Fibroblast of skin of back (primary cell): Measurements from ENCODE around the gene IQGAP3.
"Not testable (repeated sequence)": the region's sequence is repeated elsewhere in the genome, so short reads cannot be mapped to it uniquely, and the experiment has no call there.

ENCODE experiments used
- DNase-seq: peaks from one replicate; pipeline ENCODE4 v3.0.0-alpha.2; 2013

The IQGAP3 gene

DNA sequence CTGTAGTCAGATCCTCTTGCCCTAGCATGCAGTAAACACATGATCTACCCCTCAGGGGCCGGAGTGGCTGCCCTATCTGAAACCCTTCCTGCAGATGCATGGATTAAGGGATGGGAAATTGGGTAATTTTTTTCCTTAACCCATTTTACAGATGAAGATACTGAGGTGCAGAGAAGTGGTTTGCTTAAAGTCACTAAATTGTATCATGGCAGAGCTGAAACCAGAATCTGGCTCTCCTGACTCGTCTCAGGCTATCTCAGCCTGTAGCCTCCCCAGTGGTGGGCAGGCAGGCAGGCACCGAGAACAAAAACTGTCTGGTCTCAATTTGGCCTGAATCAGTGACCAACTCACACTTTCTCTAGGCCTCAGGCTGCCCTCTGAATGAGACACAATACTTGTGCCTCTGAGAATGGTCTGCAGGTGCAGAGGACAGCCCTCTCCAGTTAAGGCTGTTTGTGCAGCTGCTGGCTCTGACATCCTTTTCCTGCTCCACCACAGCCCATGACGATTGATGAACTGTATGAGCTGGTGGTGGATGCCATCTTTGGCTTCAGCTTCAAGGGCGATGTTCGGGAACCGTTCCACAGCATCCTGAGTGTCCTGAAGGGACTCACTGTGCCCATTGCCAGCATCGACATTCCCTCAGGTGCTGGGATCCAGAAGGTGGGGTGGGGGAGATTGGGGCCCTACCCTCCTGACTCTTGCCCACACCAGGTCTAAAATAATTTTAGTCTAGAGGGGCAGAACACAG, 20.7 kb upstream of the IQGAP3 start:
- no peak for DNase-seq

DNA sequence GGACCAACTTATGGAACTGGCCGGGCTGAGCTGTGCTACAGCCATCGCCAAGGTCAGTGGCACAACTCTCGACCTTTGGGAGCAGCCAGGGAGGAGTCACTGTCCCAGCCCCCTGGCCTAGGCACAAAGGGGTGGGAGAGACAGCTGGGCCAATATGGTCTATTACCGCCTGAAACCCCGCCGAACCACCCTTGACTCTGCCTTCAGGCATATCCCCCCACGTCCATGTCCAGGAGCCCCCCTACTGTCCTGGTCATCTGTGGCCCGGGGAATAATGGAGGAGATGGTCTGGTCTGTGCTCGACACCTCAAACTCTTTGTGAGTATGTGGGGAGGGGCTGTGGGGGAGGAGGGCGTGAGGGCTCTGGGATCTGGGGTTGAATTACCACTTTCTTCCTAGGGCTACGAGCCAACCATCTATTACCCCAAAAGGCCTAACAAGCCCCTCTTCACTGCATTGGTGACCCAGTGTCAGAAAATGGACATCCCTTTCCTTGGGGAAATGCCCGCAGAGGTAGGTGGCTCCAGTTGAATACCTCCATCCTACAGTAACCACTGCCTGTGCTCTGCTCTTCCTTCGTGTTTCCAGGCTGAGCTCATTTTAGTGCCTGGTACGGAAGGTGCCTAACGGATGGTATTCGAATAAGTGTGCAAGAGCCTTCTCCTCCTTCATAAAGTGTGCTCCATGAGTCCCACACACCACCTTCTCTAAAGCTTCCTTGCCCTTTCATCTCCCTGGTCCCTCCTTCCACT, 20.0 kb upstream of the IQGAP3 start:
- no peak for DNase-seq

DNA sequence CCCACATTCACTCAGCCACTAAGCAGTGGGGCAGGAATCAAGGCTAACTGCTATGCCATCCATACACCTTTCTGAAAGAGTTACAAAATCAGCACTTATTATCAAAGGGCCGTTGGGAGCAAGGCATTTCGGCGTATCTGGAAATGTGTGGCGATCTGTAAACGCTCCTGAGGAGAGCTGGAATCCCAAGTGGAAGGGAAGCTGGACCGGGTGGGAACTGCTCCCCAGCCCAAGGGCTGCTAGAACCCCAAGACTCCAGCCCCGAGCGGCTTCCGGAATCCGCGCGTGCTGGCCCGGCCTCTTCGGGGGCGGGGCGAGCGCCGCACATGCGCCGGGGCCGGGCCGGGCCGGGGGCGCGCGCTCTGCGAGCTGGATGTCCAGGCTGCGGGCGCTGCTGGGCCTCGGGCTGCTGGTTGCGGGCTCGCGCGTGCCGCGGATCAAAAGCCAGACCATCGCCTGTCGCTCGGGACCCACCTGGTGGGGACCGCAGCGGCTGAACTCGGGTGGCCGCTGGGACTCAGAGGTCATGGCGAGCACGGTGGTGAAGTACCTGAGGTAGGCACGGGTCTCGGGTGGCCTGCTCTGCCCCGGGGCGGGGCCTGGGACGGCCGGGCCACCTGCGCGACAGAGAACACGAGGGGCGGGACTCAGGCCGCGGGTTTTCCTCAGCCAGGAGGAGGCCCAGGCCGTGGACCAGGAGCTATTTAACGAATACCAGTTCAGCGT, 19.2 kb upstream of the IQGAP3 start, which contains the start of gene NAXE:
NAXE (plus strand) TSS at position 345 of the 726 bp plus-strand sequence; CDS start at position 374, 29 bp downstream.
- peak; percentile 62 for DNase-seq

- no peak for DNase-seq
These were observed 18.7 kb upstream of the IQGAP3 start for GRCh38 chr1:156591181-156591431.

- DNase-seq: no peak
These were observed 18.2 kb upstream of the IQGAP3 start for GRCh38 chr1:156590326-156591180.

- no peak for DNase-seq
These were observed 17.2 kb upstream of the IQGAP3 start for GRCh38 chr1:156589546-156589945.

GRCh38 chr1:156587927-156588326, 15.6 kb upstream of the IQGAP3 start:
- not testable (repeated sequence) for DNase-seq

DNA sequence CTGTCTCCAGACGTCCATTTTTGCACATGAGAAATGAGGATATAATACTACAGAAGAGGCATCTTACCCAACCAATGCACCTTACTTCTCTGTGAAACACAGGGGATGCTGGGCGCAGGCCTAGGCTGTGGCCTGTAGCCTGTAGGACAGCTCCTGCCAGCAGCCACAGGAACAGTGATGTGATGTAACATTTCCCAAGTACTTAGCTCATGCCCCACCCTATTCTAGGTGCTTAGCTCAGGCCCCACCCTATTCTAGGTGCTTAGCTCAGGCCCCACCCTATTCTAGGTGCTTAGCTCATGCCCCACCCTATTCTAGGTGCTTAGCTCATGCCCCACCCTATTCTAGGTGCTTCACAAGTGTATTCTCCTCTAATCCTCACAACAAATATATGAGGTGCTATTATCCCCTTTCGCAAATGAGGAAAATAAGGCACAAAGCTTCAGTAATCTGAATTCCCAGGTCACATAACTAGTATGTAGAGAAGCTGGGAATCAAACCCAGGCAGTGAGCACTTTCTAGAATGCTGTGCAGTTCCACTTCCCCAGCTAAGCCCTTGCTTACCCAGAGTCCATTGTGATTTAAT, 14.6 kb upstream of the IQGAP3 start:
- no peak for DNase-seq

DNA sequence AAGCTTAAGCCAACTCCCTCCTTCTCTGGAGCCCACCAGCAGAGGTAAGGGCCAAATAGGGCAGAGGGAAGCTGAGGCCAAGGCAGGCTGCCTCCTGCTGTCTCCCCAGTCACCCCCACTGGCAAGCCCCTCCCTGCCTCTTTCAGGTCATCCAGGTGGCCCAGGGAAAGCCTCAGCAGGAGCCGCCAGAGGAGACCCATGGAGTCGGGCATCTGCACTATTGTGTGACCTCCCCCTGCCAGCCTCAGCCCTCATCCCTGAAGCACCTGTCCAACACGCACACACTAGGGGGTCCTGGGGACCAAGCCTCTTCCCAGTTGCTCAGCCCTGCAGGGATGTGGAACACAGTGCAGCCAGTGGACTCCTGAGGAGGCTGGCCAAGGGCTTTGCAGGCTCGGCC, 14.0 kb upstream of the IQGAP3 start:
- DNase-seq: no peak

- DNase-seq: no peak
These were observed 12.4 kb upstream of the IQGAP3 start for GRCh38 chr1:156584813-156585212.

DNA sequence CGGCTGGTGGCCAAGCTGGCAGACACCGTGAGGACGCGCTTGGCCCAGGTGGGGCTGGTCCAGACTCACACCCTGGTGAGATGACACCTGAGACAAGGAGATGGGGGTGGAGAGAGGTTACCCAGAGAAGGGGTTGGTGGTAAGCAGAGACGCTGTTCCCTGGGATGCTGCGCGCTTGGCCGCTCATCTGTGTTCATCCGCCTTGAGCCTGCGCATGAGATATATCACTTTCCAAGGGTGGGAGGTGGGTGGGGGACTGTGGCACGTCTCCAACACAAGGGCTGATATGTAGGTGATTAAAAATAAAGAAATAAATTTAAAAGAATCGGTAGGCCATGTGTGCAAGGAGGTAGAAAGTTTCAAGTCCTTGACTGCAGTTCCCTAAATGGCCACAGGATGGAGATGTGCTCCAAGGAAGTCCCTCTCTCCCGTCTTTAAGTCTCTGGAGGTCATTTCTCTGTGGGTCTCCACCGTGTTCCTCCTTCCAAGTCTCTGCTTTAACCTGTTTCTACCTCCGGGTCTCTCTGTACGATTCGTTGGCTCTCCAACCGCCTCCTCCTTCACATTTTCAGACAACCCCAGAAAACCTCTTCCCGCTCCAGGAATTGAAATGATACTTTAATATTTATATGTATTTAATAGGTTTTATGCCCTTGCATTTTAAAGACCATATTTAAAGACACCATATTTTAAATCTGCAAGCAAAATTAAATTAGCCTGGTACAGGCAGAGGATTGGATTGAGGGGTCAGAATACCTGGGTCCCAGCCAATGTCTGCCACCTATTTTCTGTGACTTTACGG, 11.7 kb upstream of the IQGAP3 start:
- DNase-seq: peak; percentile 74

DNA sequence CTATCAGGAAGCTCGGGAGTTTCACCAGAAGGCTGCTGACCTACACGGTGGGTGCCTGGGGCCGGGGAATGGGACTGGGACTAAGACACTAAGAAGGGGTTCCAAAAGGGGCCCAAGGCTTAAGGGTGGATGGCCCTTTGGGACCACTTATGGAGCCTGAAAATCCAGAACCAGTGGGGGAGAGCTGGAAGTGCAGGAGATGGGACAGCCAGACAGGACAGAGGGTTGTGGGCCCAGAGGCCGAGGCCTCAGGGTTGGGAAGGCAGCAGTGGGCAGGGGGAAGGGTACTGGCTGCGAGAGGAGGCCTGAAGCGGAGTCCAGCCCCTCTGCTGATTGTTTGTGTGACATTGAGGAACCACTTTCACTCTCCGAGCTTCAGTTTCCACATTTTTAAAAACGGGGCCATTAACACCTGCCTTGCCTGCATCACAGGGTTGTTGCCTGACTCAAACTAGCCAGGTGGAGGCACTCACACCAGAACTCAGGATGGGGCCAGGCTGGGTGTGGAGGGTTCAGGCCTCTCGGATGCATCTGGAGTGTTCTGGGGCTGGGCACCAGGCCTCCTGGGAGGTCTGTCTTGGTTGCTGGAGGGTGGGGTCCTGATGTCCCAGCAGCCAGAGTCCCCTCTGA, 10.1 kb upstream of the IQGAP3 start:
- DNase-seq: no peak

- no peak for DNase-seq
These were observed 9.5 kb upstream of the IQGAP3 start for GRCh38 chr1:156581661-156582387.

DNA sequence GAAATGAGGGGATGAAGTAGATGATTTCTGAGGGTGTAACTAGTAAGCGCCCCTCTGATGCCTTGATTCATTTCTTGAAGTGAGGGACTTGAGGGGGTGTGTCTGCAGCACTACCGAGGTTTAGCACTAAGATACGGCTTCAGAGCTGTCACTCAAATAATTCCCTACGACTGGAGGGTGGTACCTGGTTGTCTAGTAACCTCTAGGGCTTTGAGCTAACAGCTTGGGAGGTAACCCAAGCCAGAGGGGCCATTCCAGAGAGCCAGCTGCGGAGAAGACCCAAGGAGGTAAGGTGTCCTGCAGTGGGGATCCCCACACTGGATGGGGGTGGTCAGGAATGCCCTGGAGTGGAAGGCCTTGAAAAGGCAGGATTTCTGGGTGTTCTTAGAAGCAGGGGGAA, 7.1 kb upstream of the IQGAP3 start, which contains the start of gene TTC24:
TTC24 (plus strand) TSS at position 252 of the 400 bp plus-strand sequence. CDS start 1,642 bp downstream, outside the sequence.
- DNase-seq: no peak

GRCh38 chr1:156578055-156578454, 5.7 kb upstream of the IQGAP3 start:
- no peak for DNase-seq

GRCh38 chr1:156577550-156577949, 5.2 kb upstream of the IQGAP3 start:
- DNase-seq: no peak

- DNase-seq: no peak
These were observed 1.8 kb upstream of the IQGAP3 start for GRCh38 chr1:156574039-156574633.

GRCh38 chr1:156572663-156573018, 276 bp upstream of the IQGAP3 start:
- DNase-seq: no peak

- DNase-seq: peak; percentile 93
These were observed 1.0 kb downstream of the IQGAP3 start for GRCh38 chr1:156571261-156571852.
